HG03095 (cell line): ENCODE data around the gene POLR2B.
"Not testable (repeated sequence)": the region's sequence is repeated elsewhere in the genome, so short reads cannot be mapped to it uniquely, and the experiment has no call there.

Experiments used
- ATAC-seq: cut with Tn5 transposase; IDR thresholded peaks from one replicate; pipeline ENCODE4 v1.9.1; 2021; ENCODE audit warnings: moderate library complexity; ENCODE audit not compliant: unreplicated experiment

POLR2B gene

GRCh38 chr4:56986192-56986591, 7.5 kb downstream of the POLR2B start:
- ATAC-seq = no peak

- no peak for ATAC-seq
Observed at GRCh38 chr4:56986952-56987351, 8.3 kb downstream of the POLR2B start.

GRCh38 chr4:56990109-56990905, 11.6 kb downstream of the POLR2B start:
- ATAC-seq = no peak

GRCh38 chr4:56995525-56995924, 16.8 kb downstream of the POLR2B start:
- ATAC-seq = no peak

GRCh38 chr4:56999751-57000150, 21.1 kb downstream of the POLR2B start:
- ATAC-seq = no peak

GRCh38 chr4:57013543-57014120, 34.9 kb downstream of the POLR2B start:
- no peak for ATAC-seq

GRCh38 chr4:57018980-57019379, 40.3 kb downstream of the POLR2B start:
- no peak for ATAC-seq

GRCh38 chr4:57020467-57021101, 41.9 kb downstream of the POLR2B start:
- ATAC-seq = no peak

GRCh38 chr4:57023104-57023503, 44.4 kb downstream of the POLR2B start:
- ATAC-seq = no peak

GRCh38 chr4:57034520-57034919, 55.8 kb downstream of the POLR2B start:
- ATAC-seq = no peak

GRCh38 chr4:57037982-57038604, 59.4 kb downstream of the POLR2B start:
- no peak for ATAC-seq

GRCh38 chr4:57039345-57039744, 60.6 kb downstream of the POLR2B start:
- ATAC-seq = no peak

GRCh38 chr4:57040510-57040909, 61.8 kb downstream of the POLR2B start:
- no peak for ATAC-seq

- no peak for ATAC-seq
Observed at GRCh38 chr4:57041020-57041419, 62.3 kb downstream of the POLR2B start.

- no peak for ATAC-seq
Observed at GRCh38 chr4:57042711-57043169, 64.0 kb downstream of the POLR2B start.

GRCh38 chr4:57043347-57044251, 64.9 kb downstream of the POLR2B start:
- no peak for ATAC-seq

- no peak for ATAC-seq
Observed at GRCh38 chr4:57044279-57044678, 65.6 kb downstream of the POLR2B start.

GRCh38 chr4:57044996-57045395, 66.3 kb downstream of the POLR2B start:
- ATAC-seq = no peak

GRCh38 chr4:57047046-57047445, 68.3 kb downstream of the POLR2B start:
- not testable (repeated sequence) for ATAC-seq

- no peak for ATAC-seq
Observed at GRCh38 chr4:57048590-57049304, 70.1 kb downstream of the POLR2B start.
